ENCODE measurements around the gene SELENOW. TPM values are rescaled to one million over a fixed set of nuclear protein-coding genes. Genes with fewer than 3 reads are reported as not detected.
"Not testable (repeated sequence)": the region's sequence is repeated elsewhere in the genome, so short reads cannot be mapped to it uniquely, and the experiment has no call there.

The SELENOW gene
- total RNA-seq, 1 donor, result 154 TPM

DNA sequence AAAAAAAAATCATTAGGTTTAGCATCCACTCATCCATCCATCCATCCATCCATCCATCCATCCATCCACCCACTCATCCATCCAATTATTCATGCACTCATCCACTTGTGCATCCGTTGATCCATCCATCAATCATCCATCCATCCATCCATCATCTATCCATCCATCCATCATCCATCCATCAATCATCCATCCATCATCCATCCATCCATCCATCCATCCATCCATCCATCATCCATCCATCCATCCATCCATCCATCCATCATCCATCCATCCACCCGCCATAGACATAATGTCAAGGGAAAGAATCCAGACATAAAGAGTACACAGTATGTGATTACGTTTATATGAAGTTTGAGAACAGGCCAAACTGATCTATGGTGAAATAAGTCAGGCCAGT, 9.0 kb upstream of the SELENOW start:
- DNase-seq (ENCODE audit: low read depth), result no peak
- TF ChIP-seq, protein P1, sequence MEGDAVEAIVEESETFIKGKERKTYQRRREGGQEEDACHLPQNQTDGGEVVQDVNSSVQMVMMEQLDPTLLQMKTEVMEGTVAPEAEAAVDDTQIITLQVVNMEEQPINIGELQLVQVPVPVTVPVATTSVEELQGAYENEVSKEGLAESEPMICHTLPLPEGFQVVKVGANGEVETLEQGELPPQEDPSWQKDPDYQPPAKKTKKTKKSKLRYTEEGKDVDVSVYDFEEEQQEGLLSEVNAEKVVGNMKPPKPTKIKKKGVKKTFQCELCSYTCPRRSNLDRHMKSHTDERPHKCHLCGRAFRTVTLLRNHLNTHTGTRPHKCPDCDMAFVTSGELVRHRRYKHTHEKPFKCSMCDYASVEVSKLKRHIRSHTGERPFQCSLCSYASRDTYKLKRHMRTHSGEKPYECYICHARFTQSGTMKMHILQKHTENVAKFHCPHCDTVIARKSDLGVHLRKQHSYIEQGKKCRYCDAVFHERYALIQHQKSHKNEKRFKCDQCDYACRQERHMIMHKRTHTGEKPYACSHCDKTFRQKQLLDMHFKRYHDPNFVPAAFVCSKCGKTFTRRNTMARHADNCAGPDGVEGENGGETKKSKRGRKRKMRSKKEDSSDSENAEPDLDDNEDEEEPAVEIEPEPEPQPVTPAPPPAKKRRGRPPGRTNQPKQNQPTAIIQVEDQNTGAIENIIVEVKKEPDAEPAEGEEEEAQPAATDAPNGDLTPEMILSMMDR (IDR thresholded peaks at IDR 0.05; ENCODE audit: insufficient read depth, low read length), result no peak
- H3K4me3 ChIP-seq (ENCODE audit: low read depth, low read length), result no peak overlapping the region

DNA sequence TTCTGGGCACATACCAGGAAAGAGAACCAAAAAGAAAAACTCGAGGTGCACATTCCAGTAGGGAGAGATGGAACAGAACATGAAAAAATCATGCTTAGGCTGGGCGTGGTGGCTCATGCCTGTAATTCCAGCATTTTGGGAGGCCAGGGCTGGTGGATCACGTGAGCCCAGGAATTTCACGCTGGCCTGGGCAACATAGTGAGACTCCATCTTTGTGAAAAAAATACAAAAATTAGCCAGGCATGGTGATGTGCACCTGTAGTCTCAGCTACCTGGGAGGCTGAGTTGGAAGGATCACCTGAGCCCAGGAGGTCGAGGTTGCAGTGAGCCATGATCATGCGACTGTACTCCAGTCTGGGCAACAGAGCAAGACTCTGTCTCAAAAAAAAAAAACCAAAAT, 7.2 kb upstream of the SELENOW start:
- not testable (repeated sequence) for H3K4me3 ChIP-seq (ENCODE audit: low read depth, low read length); DNase-seq (ENCODE audit: low read depth)

DNA sequence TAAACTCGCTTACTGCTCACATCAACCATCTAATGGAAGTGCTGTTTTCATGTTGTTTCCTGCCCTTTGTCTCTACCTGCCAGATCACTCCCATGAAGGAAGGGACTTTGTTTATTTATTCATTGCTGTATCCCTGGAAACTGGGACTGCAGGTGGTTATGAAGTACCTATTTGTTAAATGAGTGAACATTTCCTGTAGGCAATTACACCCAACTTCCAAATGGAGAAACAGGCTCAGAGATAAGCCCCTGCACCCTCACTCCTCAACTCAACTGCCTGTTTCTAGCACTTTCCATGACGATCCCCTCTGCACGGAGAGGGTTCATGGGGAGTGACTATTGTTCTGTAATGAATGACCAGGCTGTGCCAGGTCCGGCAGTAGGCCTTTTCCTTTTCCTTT, 1.9 kb upstream of the SELENOW start:
- no peak for DNase-seq (ENCODE audit: low read depth)
- H3K4me3 ChIP-seq (ENCODE audit: low read depth, low read length), result no peak overlapping the region
- TF ChIP-seq, protein P1 (IDR thresholded peaks at IDR 0.05; ENCODE audit: insufficient read depth, low read length), result no peak

DNA sequence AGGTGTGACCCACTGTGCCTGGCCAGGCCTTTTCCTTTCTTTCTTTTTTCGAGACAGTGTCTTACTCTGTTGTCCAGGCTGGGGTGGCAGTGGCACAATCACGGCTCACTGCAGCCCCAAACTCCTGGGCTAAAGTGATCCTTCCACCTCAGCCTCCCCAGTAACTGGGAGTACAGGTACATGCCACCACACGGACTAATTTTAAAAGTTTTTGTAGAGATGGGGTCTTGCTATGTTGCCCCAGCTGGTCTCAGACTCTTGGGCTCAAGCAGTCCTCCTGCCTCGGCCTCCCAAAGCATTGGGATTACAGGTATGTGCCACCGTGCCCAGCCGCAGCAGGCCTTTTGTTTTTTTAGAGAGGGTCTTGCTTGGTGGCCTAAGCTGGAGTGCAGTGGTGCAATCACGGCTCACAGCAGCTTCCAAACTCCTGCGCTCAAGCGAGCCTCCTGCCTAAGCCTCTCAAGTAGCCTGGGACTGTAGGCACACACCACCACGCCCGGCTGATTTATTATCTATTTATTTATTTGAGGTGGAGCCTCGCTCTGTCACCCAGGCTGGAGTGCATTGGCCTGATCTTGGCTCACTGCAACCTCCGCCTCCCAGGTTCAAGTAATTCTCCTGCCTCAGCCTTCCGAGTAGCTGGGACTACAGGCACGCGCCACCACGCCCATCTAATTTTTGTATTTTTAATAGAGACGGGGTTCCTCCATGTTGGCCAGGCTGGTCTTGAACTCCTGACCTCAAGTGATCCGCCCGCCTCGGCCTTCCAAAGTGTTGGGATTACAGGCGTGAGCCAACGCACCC, 1.1 kb upstream of the SELENOW start:
- not testable (repeated sequence) for DNase-seq (ENCODE audit: low read depth)
- H3K4me3 ChIP-seq (ENCODE audit: low read depth, low read length), result peak overlapping the region; percentile 92

DNA sequence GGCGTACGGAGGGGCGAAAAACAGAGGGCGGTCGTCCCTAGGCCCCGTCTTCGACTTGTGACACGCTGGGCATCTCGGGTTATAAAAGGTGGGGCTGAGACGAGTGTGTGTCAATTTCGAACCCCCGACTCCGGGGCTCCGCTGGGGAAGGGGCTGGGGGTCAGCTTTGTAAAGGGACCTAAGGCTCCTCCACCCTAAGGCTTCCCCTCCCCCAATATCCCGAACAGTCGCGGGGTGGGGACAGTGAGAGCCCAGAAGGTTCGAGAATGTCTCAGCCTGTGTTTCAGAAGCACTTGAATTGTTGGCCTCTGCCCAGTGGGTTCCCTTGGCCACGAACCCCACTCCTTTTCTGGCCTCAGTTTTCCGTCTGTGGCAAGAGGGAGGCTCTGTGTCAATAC, 450 bp downstream of the SELENOW start:
- DNase-seq (ENCODE audit: low read depth), result peak; percentile 52
- H3K4me3 ChIP-seq (ENCODE audit: low read depth, low read length), result peak overlapping the region; percentile 92
- TF ChIP-seq, protein P1 (IDR thresholded peaks at IDR 0.05; ENCODE audit: insufficient read depth, low read length), result no peak

DNA sequence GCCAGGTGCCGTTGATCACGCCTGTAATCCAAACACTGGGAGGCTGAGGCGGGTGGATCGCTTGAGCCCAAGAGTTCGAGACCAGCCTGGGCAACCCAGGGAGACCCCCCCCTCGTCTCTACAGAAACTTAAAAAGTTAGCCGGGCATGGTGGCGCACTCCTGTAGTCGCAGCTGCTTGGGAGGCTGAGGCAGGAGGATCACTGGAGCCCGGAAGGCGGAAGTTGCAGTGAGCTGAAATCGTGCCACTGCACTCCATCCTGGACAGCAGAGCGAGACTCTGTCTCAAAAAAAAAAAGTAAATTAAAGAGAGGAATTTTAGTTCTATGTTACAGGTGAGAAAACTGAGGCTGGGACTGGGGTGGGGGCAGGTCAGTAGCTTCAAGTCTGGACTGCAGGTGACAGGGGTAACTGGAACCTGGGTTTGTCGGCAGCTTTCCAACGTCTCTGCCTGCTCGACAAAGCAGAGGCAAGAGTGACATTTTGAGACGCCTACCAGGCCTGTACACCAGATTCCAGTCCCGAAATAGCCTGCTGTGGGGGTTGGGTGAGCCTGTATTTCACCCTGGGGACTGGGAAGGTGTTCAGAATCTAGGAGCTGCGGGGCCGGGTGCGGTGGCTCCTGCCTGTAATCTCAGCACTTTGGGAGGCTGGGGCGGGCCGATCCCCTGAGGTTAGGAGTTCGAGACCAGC, 1.2 kb downstream of the SELENOW start:
- TF ChIP-seq, protein P1 (IDR thresholded peaks at IDR 0.05; ENCODE audit: insufficient read depth, low read length), result no peak
- H3K4me3 ChIP-seq (ENCODE audit: low read depth, low read length), result peak overlapping the region; percentile 92
- peak; percentile 27 for DNase-seq (ENCODE audit: low read depth)

DNA sequence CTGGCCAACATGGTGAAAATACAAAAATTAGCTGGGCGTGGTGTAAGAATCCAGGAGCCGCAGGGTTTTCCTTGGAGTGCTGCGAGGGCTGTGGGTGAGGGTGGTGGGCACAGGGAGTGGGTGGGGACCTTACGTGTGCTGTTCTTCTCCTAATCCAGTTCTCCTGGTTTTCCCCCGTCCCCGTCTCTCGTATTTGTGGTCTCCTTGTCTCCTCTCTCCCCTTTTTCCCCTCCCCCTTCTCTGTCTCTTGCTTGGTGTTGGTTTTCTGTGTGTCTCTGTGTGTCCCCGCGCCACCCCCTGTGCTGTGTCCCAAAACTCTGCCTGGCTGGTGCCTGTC, 1.7 kb downstream of the SELENOW start:
- TF ChIP-seq, protein P1 (IDR thresholded peaks at IDR 0.05; ENCODE audit: insufficient read depth, low read length), result no peak
- H3K4me3 ChIP-seq (ENCODE audit: low read depth, low read length), result peak overlapping the region; percentile 92
- DNase-seq (ENCODE audit: low read depth), result no peak

All from fibroblast of the aortic adventitia (primary cell).